SK-N-SH (cell line): ENCODE measurements around the gene FLOT1. TPM values are rescaled to one million over a fixed set of nuclear protein-coding genes. Genes with fewer than 3 reads are reported as not detected.
"Not testable (repeated sequence)": the region's sequence is repeated elsewhere in the genome, so short reads cannot be mapped to it uniquely, and the experiment has no call there.

Source experiments
- CTCF ChIA-PET: fragments of 300-600, 350-600 bp; formaldehyde crosslinking; extraction: SDS; loops from one replicate; lab custom pipeline; 2021; lab: Yijun Ruan, JAX
- POLR2A ChIA-PET: fragments of 350-600 bp; sonication (Branson Sonifier 250); formaldehyde crosslinking; extraction: SDS; loops from one replicate; lab custom pipeline; 2020; ENCODE audit warnings: antibody characterized with exemption, inconsistent platforms; lab: Yijun Ruan, JAX
- DNase-seq: peaks from one replicate; pipeline ENCODE4 v3.0.0; 2012
- H2AFZ ChIP-seq: fragments of 200-600 bp; sonication (generic); 2 replicates; pipeline ENCODE4 v1.8.1; 2016; ENCODE audit warnings: antibody characterized with exemption, mild to moderate bottlenecking, low read depth
- H3F3A ChIP-seq: fragments of 200-600 bp; sonication (generic); replicated peaks from 2 replicates; pipeline ENCODE3; 2016; ENCODE audit warnings: antibody characterized with exemption, mild to moderate bottlenecking; ENCODE audit not compliant: insufficient read depth
- H3K27ac ChIP-seq, 2 experiments: fragments of 200-500 bp in 1 of 2; fragments of 200-600 bp in 1 of 2; sonication (Bioruptor generic) in 1 of 2; sonication (generic), shearing (Covaris generic) in 1 of 2; 2 replicates each; pipeline versions ENCODE4 v1.5.1 to v1.6.1; 2014 to 2016; ENCODE audit warnings: low read depth in 2 of 2, inconsistent platforms in 1 of 2, low read length in 1 of 2, mild to moderate bottlenecking in 1 of 2, mixed read lengths in 1 of 2
- H3K27me3 ChIP-seq: fragments of 200-600 bp; sonication (generic), shearing (Covaris generic); 2 replicates; pipeline ENCODE4 v1.6.1; 2016; ENCODE audit warnings: mixed run types; ENCODE audit not compliant: insufficient read depth
- H3K36me3 ChIP-seq, 2 experiments: fragments of 200-500 bp in 1 of 2; fragments of 200-600 bp in 1 of 2; sonication (Bioruptor generic) in 1 of 2; sonication (generic) in 1 of 2; replicated peaks in 1 of 2; 2 replicates each; pipeline versions ENCODE3 to v1.5.1; 2014 to 2016; ENCODE audit warnings: low read length in 1 of 2, mild to moderate bottlenecking in 1 of 2; ENCODE audit not compliant: insufficient read depth in 2 of 2, control insufficient read depth in 1 of 2
- H3K4me1 ChIP-seq, 2 experiments: fragments of 200-500 bp in 1 of 2; fragments of 200-600 bp in 1 of 2; sonication (Bioruptor generic) in 1 of 2; sonication (generic), shearing (Covaris generic) in 1 of 2; 2 replicates each; pipeline versions ENCODE4 v1.5.1 to v1.6.1; 2014 to 2016; ENCODE audit warnings: low read depth in 1 of 2, low read length in 1 of 2, mixed run types in 1 of 2; ENCODE audit not compliant: insufficient read depth in 2 of 2, control insufficient read depth in 1 of 2
- H3K4me2 ChIP-seq: fragments of 200-600 bp; sonication (generic), shearing (Covaris generic); 2 replicates; pipeline ENCODE4 v1.6.1; 2017; ENCODE audit warnings: mixed run types
- H3K4me3 ChIP-seq, 2 experiments: fragments of 200-500 bp in 1 of 2; fragments of 200-600 bp in 1 of 2; sonication (Bioruptor generic) in 1 of 2; sonication (generic), shearing (Covaris generic) in 1 of 2; 2 replicates each; pipeline versions ENCODE4 v1.5.1 to v1.8.1; 2014 to 2016; ENCODE audit warnings: low read depth in 2 of 2, inconsistent platforms in 1 of 2, low read length in 1 of 2, mild to moderate bottlenecking in 1 of 2, mixed read lengths in 1 of 2, moderate library complexity in 1 of 2
- H3K79me2 ChIP-seq: fragments of 200-600 bp; sonication (generic); 2 replicates; pipeline ENCODE4 v1.8.1; 2017; ENCODE audit warnings: mild to moderate bottlenecking; ENCODE audit not compliant: insufficient read depth
- H3K9ac ChIP-seq: fragments of 200-600 bp; sonication (generic); 2 replicates; pipeline ENCODE4 v1.6.1; 2017; ENCODE audit warnings: mixed run types
- H3K9me2 ChIP-seq: fragments of 200-600 bp; sonication (generic); 2 replicates; pipeline ENCODE4 v1.6.1; 2017; ENCODE audit warnings: mixed run types
- H3K9me3 ChIP-seq: fragments of 200-600 bp; sonication (generic); 2 replicates; pipeline ENCODE4 v1.6.1; 2017; ENCODE audit warnings: mixed run types, mild to moderate bottlenecking, moderate library complexity
- H4K20me1 ChIP-seq: fragments of 200-600 bp; sonication (generic); 2 replicates; pipeline ENCODE4 v1.6.1; 2017; ENCODE audit warnings: mild to moderate bottlenecking, mixed run types; ENCODE audit not compliant: insufficient read depth
- CHD2 ChIP-seq: fragments of 150-350 bp; IDR thresholded peaks from 2 replicates; pipeline ENCODE4 v1.6.1; 2018; ENCODE audit warnings: low read length; ENCODE audit not compliant: partially characterized antibody
- EZH2phosphoT487 ChIP-seq: fragments of 200-600 bp; sonication (generic); IDR thresholded peaks from 2 replicates; pipeline ENCODE4 v1.6.1; 2017; ENCODE audit warnings: low read depth, mixed run types, mild to moderate bottlenecking, antibody characterized with exemption, moderate library complexity, borderline replicate concordance
- GABPA ChIP-seq: IDR thresholded peaks from 2 replicates; pipeline ENCODE4 v1.4.0; 2012; ENCODE audit warnings: low read depth, mild to moderate bottlenecking
- MAX ChIP-seq: IDR thresholded peaks from 2 replicates; pipeline ENCODE4 v1.4.0; 2012; ENCODE audit warnings: low read depth
- MEF2A ChIP-seq: IDR thresholded peaks from 2 replicates; pipeline ENCODE4 v1.4.0; 2012; ENCODE audit warnings: low read depth, borderline replicate concordance
- RAD21 ChIP-seq: IDR thresholded peaks from 2 replicates; pipeline ENCODE4 v1.6.1; 2012; ENCODE audit warnings: mild to moderate bottlenecking, low read length
- REST ChIP-seq: IDR thresholded peaks from 2 replicates; pipeline ENCODE4 v1.6.1; 2012; ENCODE audit warnings: mild to moderate bottlenecking, low read depth, low read length, moderate library complexity
- SIN3A ChIP-seq: IDR thresholded peaks from 2 replicates; pipeline ENCODE4 v1.6.1; 2012; ENCODE audit warnings: low read depth, mild to moderate bottlenecking, low read length, moderate library complexity, borderline replicate concordance
- SMC3 ChIP-seq: IDR thresholded peaks from 2 replicates; pipeline ENCODE4 v1.6.1; 2012; ENCODE audit warnings: low read depth, low read length, improper control_type of control experiment
- TAF1 ChIP-seq: IDR thresholded peaks from 2 replicates; pipeline ENCODE4 v1.6.1; 2012; ENCODE audit warnings: low read depth, mild to moderate bottlenecking, low read length, moderate library complexity, borderline replicate concordance
- TEAD4 ChIP-seq: IDR thresholded peaks from 2 replicates; pipeline ENCODE4 v1.4.0; 2012; ENCODE audit warnings: mild to moderate bottlenecking, borderline replicate concordance; ENCODE audit not compliant: insufficient read depth
- ZBTB33 ChIP-seq: IDR thresholded peaks from 2 replicates; pipeline ENCODE4 v1.4.0; 2012; ENCODE audit warnings: low read depth, borderline replicate concordance
- WGBS: methylation state at CpG from one replicate; pipeline ENCODE4 v1.1.6; 2017; ENCODE audit warnings: low lambda C conversion rate; 5-methylcytosine and 5-hydroxymethylcytosine counted together
- polyA plus RNA-seq, 3 experiments: library from polyadenylated mRNA; depleted of rRNA; stranded (reverse); fragments of >200 nt; gene quantifications; 2 replicates each; pipeline ENCODE4 v1.2.3, GENCODE V29; 2012

Gene FLOT1
- polyA plus RNA-seq, 1 of the 3 experiments (the other 2 are of a cell fraction) = 462 TPM

- no peak for TF ChIP-seq REST
- TF ChIP-seq ZBTB33 = no peak
- no peak; the same call in 1 of the 2 replicates for TF ChIP-seq SIN3A
- no peak for TF ChIP-seq TEAD4
- TF ChIP-seq EZH2phosphoT487 = no peak
- TF ChIP-seq TAF1 = no peak
- no peak for TF ChIP-seq MEF2A
- no peak for TF ChIP-seq MAX
- TF ChIP-seq SMC3 = peak; percentile 67
- TF ChIP-seq GABPA = no peak
- TF ChIP-seq RAD21 = peak; percentile 77
- TF ChIP-seq CHD2 = peak; percentile 20
- TF ChIP-seq, all 33 proteins: peak for 8
These were observed 20.0 kb downstream of the FLOT1 start (continued) for GRCh38 chr6:30722280-30723112.

GRCh38 chr6:30722025-30722279, 20.5 kb downstream of the FLOT1 start:
- Histone ChIP-seq H3K36me3 (peaks cover 31 to 36% of the 10 kb centered on the region in 2 experiments), H3K9ac (peak overlapping the region; percentile 100), H3K4me1 (peaks cover 29 to 39% of the 10 kb centered on the region in 2 experiments), H3K4me2 (peak overlapping the region; percentile 91), H4K20me1 (peaks cover 52% of the 10 kb centered on the region), H3K4me3 (peak overlapping the region; percentile 89 to 93), H3K27ac (peak overlapping the region; percentile 82 to 93), H3K79me2 (peaks cover 74% of the 10 kb centered on the region), H3F3A (peaks cover 68% of the 10 kb centered on the region)
- not testable (repeated sequence) for H3K9me2 ChIP-seq, DNase-seq, H3K9me3 ChIP-seq, H2AFZ ChIP-seq, H3K27me3 ChIP-seq
- ChIA-PET POLR2A (interaction anchor here (1.2 to 2.9 kb wide), 8 partner anchors 9 to 109 kb away, joined by 3 to 24 read pairs (median 4); partner anchors contain the start of genes MRPS18B and PPP1R10), CTCF (interaction anchor here (0.8 to 42.4 kb wide), 33 partner anchors 9 to 185 kb away, joined by 3 to 838 read pairs (median 5); partner anchors contain the start of genes ATAT1, DHX16, FLOT1 and MRPS18B)
- 0% methylated on average over 10 of the region's 10 CpGs for WGBS
